DMS53 treated with DMSO at 0.1 percent for 48 hours (cell line): ENCODE data around the gene GTF2B.
A peak's percentile ranks its signal among the peaks of the same experiment; 100 is the strongest.
"Not testable (repeated sequence)": the region's sequence is repeated elsewhere in the genome, so short reads cannot be mapped to it uniquely, and the experiment has no call there.

Experiments
- DNase-seq: peaks from one replicate; lab custom pipeline; 2025; ENCODE audit not compliant: unreplicated experiment; lab: John Stamatoyannopoulos, UW

GTF2B gene

GRCh38 chr1:88885933-88886332 lies 5.4 kb downstream of the GTF2B start:
- no peak for DNase-seq

GRCh38 chr1:88883156-88883555 lies 8.2 kb downstream of the GTF2B start:
- no peak for DNase-seq

- not testable (repeated sequence) for DNase-seq
Measured at GRCh38 chr1:88880717-88881116, 10.7 kb downstream of the GTF2B start.

DNA sequence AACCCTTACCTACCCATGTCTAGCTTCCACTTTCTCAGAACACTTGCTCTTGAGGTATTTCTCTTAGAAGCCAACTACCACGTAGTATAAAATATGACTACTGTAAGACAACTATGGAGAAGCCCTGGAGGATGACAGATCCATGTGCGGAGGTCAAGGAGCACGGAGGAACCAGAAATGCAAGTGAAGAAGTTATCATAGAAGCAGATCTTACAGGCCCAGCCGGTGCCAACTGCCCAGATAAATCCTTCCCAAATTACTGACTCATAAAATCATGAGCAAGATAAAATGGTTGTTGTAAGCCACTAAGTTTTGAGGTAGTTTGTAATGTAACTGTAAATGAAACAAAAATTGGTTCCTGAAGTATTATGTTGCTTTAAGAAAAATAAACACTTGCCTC lies 12.6 kb downstream of the GTF2B start:
- no peak for DNase-seq

DNA sequence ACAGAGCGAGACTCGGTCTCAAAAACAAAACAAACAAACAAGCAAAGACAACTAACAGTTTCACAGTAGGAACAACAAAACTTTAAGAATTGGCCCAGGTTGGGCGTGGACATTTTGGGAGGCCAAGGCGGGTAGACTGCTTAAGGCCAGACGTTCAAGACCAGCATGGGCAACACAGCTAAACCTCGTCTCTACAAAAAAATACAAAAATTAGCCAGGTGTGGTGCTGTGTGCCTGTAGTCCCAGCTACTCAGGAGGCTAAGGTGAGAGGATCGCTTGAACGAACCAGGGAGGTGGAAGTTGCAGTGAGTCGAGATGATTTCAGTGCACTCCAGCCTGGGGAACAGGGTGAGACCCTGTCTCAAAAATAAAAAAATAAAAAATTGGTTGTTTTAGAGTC lies 13.5 kb downstream of the GTF2B start:
- DNase-seq, result no peak

DNA sequence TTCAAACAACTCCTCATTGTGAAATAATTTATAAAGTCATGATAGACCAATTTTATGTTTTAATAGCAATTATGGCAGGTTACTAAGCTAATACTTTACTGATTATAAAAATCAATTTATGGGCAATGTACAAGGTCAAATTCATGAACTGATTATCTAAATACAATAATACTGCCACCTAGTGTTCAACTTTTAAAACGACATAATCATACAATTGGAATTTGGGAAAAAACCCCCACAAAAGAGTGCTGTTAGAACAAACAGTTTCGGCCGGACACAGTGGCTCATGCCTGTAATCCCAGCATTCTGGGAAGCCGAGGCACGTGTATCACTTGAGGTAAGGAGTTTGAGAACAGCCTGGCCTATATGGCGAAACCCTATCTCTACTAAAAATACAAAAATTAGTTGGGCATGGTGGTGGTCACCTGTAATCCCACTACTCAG lies 14.0 kb downstream of the GTF2B start:
- peak; percentile 32 for DNase-seq

DNA sequence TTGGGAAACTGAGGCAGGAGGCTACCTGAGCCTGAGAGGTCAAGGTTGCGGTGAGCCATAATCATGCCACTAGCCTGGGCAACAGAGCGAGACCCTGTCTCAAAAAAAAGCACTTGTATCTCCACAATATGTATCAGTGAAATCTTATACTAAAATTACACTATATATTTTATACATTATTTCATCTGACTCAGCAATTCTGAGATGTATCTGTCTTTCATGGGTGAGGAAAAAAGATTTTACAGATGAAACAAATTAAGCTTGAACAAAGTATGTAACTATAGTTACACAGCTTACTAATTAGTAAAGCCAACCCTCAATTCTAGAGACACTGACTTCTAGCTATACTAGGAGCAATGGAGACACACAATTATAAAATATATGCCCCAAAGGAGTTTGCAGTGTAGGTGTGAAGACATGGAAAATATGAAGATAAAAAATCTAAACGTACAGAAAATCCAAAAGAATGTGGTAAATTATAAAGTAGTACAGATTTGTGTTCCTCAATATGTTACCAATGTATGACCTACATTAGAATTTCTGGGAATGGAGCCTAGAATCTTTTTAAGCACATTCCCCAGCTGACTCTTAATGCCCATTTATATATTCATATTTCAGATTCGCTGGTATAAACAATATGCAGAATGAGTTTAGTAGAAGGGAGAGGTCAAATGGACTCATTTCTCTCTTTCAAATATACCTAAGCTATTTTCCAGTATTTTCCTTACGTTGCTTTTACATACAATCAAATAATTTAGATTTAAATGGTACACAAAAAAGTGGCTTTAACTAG lies 14.6 kb downstream of the GTF2B start:
- no peak for DNase-seq

DNA sequence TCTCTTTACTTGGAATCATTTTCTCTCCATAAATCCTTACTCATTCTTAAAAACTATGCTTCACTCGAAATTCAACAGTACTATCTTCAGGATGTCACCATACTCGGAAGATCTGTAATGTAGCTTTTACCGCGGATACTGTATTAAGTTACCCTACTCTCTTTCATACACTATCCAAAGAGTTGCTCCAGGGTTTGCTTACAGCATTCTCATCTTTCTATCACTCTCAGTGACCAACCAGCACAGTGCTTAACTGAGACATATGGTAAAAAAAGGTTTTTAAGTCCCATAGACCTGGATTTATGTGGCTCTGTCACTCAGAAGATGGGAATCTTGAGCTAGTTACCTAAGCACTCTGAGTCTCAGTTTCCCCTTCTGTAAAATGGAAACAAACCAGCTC lies 15.8 kb downstream of the GTF2B start:
- no peak for DNase-seq

DNA sequence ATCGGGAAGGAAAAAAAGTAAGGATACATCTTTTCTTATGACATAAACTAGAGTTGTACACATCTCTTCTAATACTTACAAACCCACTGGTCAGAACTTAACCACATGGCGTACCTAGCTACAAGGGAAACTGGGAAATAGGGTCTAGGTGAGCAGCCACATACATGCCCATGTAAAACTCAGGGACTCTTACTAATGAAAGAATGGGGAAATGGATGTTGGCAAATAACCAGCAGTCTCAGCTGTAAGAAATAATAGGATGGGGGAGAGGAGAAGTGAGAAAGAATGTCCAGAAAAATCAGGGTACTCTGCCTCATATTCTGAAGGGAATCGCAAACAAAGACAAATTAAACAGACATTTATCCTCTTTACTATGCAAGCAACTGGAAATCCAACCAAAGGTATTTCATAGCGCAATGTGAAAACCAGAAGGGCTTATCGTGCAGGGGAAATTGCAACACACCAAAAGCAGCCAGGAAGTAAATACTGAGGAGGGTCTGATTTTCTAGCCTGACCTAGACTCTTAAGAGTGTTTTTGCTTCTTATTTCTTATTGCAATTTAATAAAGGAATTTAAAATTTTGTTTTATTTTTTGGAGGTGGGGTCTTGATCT lies 17.5 kb downstream of the GTF2B start:
- DNase-seq, result no peak

DNA sequence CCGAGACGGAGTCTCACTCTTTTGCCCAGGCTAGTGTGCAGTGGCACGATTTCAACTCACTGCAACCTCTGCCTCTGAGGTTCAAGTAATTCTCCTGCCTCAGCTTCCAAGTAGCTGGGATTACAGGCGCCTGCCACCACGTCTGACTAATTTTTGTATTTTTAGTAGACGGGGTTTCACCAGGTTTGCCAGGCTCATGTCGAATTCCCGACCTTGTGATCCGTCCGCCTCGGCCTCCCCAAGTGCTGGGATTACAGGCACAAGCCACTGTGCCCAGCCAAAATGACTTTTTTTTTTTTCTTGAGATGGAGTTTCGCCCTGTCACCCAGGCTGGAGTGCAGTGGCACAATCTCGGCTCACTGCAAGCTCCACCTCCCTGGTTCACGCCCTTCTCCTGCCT lies 21.7 kb downstream of the GTF2B start:
- DNase-seq, result not testable (repeated sequence)

DNA sequence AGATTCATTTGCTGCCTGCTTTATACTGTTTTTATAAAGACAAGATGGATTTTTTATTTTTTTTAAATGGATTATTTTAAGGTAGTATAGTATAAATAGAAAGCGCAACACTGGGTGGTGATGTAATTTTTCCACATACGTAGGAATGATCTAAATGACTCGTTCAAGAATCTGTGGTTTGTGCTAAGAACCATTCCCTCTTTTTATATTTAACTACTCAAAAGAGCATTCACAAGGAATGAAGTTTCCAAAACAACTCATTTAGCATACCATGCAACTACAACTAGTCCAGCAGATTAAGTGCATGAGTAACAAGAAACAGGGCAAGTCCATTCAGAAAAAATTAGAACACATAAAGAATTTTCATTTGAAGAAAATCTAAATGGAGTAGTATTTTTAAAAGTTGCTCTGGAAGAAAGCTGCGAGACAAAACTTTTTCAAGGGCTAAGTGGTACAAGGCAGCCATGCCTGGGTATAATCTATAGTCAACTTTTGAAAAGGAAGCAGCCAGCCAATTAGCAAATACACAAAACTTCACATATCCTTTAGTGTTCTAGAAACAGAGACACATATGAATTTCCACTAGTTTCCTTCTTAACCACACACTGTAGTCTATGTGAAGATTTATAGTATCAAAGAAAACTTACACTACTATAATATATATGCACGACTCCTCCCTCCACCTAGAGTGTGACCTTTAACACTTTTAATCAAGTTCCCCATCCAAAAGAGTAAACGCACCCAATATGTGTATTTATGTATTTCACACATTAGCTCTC lies 23.4 kb downstream of the GTF2B start:
- no peak for DNase-seq

- DNase-seq, result no peak
Measured at GRCh38 chr1:88851303-88852063, 39.9 kb downstream of the GTF2B start.

DNA sequence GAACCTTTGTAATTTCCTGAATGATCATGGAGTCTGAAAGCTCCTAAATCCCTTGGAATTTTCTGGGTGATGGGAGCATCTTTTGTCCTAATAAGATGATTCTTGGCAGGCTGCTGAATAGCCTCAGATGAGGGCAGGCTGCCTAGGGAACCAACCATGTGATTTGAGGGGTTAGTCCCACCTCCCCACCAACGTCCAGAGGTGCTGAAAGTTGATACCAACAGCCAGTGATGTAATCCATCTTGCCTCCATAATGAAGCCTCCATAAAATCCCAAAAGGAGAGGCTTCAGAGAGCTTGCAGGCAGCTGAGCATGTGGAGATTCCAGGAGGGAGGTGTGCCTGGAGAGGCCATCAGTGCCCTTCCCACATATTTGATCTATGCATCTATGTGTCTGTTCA lies 43.7 kb downstream of the GTF2B start:
- DNase-seq, result no peak

- DNase-seq, result peak; percentile 34
Measured at GRCh38 chr1:88825721-88826120, 65.6 kb downstream of the GTF2B start.

DNA sequence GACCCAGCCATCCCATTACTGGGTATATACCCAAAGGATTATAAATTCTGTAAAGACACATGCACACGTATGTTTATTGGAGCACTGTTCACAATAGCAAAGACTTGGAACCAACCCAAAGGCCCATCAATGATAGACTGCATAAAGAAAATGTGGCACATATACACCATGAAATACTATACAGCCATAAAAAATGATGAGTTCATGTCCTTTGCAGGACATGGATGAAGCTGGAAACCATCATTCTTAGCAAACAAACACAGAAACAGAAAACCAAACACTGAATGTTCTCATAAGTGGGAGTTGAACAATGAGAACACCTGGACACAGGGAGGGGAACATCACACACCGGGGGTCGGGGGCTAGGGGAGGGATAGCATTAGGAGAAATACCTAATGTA lies 71.7 kb downstream of the GTF2B start:
- not testable (repeated sequence) for DNase-seq

DNA sequence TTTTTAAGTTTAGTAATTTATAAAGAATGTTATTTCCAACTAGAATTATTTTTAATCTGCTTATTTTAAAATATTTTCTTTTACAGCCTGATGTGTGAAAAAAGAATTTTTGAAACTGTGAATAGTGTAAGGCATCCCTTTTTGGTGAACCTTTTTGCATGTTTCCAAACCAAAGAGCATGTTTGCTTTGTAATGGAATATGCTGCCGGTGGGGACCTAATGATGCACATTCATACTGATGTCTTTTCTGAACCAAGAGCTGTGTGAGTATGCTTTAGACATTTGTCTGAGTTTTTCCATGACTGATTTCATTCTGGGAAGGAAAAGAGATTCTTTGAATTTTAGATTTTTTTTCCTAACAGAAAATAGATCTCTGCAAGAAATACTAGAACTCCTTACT lies 77.9 kb downstream of the GTF2B start:
- DNase-seq, result no peak

DNA sequence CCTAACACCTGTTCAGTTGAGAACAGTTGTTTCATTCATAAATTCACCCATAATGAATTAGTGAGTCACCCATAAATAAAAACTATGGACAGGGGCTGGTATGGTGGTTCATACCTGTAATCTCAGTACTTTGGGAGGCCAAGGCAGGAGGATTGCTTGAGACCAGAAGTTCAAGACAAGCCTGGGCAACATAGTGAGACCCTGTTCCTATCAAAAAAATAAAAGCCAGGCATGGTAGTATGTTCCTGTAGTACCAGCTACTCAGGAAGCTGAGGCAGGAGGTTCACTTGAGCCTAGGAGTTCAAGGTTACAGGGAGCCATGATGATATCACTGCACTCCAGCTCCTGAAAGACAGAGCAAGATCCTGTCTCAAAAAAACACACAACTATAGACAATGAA lies 79.0 kb downstream of the GTF2B start:
- DNase-seq, result no peak

DNA sequence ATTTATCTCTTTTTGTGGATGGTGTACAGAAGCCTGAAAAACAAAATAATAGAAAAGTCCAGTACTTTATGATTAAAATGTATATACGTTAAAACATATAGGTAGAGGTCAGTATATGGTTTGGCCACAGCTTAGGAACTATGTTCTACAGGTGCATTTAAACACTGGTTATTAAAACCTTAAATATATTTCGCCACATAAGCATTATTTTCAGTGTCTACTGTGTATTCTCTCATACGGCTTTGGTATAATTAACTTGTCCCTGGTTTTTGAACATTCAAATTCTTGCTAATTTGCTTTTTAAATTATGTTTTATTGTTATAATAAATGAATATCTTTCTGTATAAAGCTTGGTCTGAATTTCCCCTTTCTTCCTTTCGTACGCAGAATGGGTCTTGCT lies 87.9 kb downstream of the GTF2B start:
- DNase-seq, result no peak

GRCh38 chr1:88802950-88803349 lies 88.4 kb downstream of the GTF2B start:
- DNase-seq, result no peak
